Measurements from ENCODE around the gene SDK2.

DNA sequence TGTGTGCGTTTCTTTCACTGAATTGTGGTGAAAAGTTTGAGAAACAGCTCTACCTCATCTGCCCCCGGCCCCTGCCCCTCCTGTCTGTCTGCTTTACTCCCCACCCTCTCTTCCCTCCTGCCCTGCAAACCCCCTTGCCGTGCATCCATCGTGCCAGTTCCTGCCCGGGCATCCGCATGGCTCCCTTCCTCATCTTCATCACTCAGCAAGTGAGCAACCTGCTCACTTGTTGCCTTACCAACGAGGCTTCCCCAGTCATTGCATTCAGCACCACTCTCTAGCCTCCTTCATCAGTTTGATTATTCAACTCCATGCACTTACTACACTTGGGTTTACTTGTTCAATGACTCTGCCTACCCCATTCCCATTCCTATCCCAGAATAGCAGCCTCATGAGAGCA, 34.8 kb upstream of the SDK2 start:
- no peak for TF ChIP-seq POLR2A (IDR thresholded peaks at IDR 0.05)
- TF ChIP-seq, protein P1, sequence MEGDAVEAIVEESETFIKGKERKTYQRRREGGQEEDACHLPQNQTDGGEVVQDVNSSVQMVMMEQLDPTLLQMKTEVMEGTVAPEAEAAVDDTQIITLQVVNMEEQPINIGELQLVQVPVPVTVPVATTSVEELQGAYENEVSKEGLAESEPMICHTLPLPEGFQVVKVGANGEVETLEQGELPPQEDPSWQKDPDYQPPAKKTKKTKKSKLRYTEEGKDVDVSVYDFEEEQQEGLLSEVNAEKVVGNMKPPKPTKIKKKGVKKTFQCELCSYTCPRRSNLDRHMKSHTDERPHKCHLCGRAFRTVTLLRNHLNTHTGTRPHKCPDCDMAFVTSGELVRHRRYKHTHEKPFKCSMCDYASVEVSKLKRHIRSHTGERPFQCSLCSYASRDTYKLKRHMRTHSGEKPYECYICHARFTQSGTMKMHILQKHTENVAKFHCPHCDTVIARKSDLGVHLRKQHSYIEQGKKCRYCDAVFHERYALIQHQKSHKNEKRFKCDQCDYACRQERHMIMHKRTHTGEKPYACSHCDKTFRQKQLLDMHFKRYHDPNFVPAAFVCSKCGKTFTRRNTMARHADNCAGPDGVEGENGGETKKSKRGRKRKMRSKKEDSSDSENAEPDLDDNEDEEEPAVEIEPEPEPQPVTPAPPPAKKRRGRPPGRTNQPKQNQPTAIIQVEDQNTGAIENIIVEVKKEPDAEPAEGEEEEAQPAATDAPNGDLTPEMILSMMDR (IDR thresholded peaks at IDR 0.05) = no peak
